Endothelial cell of umbilical vein (primary cell): ENCODE measurements around the gene FBXO9. TPM values are rescaled to one million over a fixed set of nuclear protein-coding genes. Genes with fewer than 3 reads are reported as not detected.

Experiments used
- BruUV-seq: library from RNA; stranded (reverse); fragments of 400-500 nt; replicated peaks from 2 replicates; lab custom pipeline; 2021; lab: Mats Ljungman, UMichigan
- CTCF ChIA-PET: fragments of 300-600, 350-600 bp; sonication (Branson Sonifier 250); formaldehyde crosslinking; loops from one replicate; lab custom pipeline; 2021; ENCODE audit warnings: antibody characterized with exemption, inconsistent platforms; lab: Charles Lee
- POLR2A ChIA-PET: fragments of 300-600, 350-600 bp; sonication (Branson Sonifier 250); formaldehyde crosslinking; loops from one replicate; lab custom pipeline; 2021; ENCODE audit warnings: antibody characterized with exemption, inconsistent platforms; lab: Charles Lee
- DNase-seq: peaks from one replicate; pipeline ENCODE4 v3.0.0-alpha.2; 2011; ENCODE audit warnings: low read depth, low spot score
- FAIRE-seq: peaks from 2 replicates; lab custom pipeline; 2011; peaks lifted over from hg19 to GRCh38; lab: Jason Lieb, UNC
- H2AFZ ChIP-seq: 2 replicates; pipeline ENCODE4 v1.6.0; 2012; ENCODE audit warnings: low read depth, low read length, control low read depth, inconsistent platforms
- H3K27ac ChIP-seq: 2 replicates; pipeline ENCODE4 v1.5.1; 2011; ENCODE audit warnings: low read depth, mild to moderate bottlenecking, control low read depth, low read length, moderate library complexity; ENCODE audit not compliant: insufficient read depth
- H3K27me3 ChIP-seq, 2 experiments: 2 replicates each; pipeline versions ENCODE4 v1.6.0 to v1.6.1; 2011; ENCODE audit warnings: low read length in 2 of 2, mixed read lengths in 1 of 2; ENCODE audit not compliant: control insufficient read depth in 2 of 2, insufficient read depth in 2 of 2
- H3K36me3 ChIP-seq, 2 experiments: 2 replicates in 1 of 2; 3 replicates in 1 of 2; pipeline ENCODE4 v1.5.1; 2011; ENCODE audit warnings: low read length in 2 of 2, mild to moderate bottlenecking in 1 of 2, moderate library complexity in 1 of 2; ENCODE audit not compliant: control insufficient read depth in 2 of 2, insufficient read depth in 2 of 2; ENCODE audit errors: extremely low read depth in 1 of 2
- H3K4me1 ChIP-seq: 3 replicates; pipeline ENCODE4 v1.5.1; 2011; ENCODE audit warnings: mild to moderate bottlenecking, low read length; ENCODE audit not compliant: control insufficient read depth, insufficient read depth; ENCODE audit errors: extremely low read depth
- H3K4me2 ChIP-seq: 2 replicates; pipeline ENCODE4 v1.6.1; 2011; ENCODE audit warnings: low read length, control low read depth, mixed read lengths; ENCODE audit not compliant: insufficient read depth
- H3K4me3 ChIP-seq, 3 experiments: fragments of 200-600 bp in 1 of 3; sonication (generic), shearing (Covaris generic) in 1 of 3; replicated peaks in 1 of 3; 2 replicates each; pipeline ENCODE4 v1.5.1; 2011 to 2016; ENCODE audit warnings: control low read depth in 3 of 3, low read length in 3 of 3, mild to moderate bottlenecking in 2 of 3, inconsistent platforms in 1 of 3, low read depth in 1 of 3, moderate library complexity in 1 of 3; ENCODE audit not compliant: insufficient read depth in 1 of 3
- H3K79me2 ChIP-seq: 2 replicates; pipeline ENCODE4 v1.6.0; 2012; ENCODE audit warnings: low read length, inconsistent platforms; ENCODE audit not compliant: control insufficient read depth, insufficient read depth
- H3K9ac ChIP-seq: replicated peaks from 2 replicates; pipeline ENCODE3; 2011; ENCODE audit warnings: low read length, control low read depth; ENCODE audit not compliant: insufficient read depth; ENCODE audit errors: extremely low read depth
- H3K9me1 ChIP-seq: replicated peaks from 3 replicates; pipeline ENCODE4 v1.6.0; 2011; ENCODE audit warnings: mild to moderate bottlenecking, low read length; ENCODE audit not compliant: control insufficient read depth, insufficient read depth; ENCODE audit errors: extremely low read depth
- H3K9me3 ChIP-seq: replicated peaks from 2 replicates; pipeline ENCODE4 v1.5.1; 2012; ENCODE audit warnings: low read length, inconsistent platforms; ENCODE audit not compliant: control insufficient read depth, insufficient read depth
- H4K20me1 ChIP-seq: replicated peaks from 2 replicates; pipeline ENCODE3; 2011; ENCODE audit warnings: mild to moderate bottlenecking, low read length; ENCODE audit not compliant: control insufficient read depth, insufficient read depth; ENCODE audit errors: extremely low read depth
- CTCF ChIP-seq, 2 donors: IDR thresholded peaks; 1 replicate in 1 of 2; 2 replicates in 1 of 2; pipeline ENCODE4 v1.5.1; 2011; ENCODE audit warnings: low read length in 2 of 2, mild to moderate bottlenecking in 2 of 2, moderate library complexity in 2 of 2, control low read depth in 1 of 2, inconsistent platforms in 1 of 2, low read depth in 1 of 2; ENCODE audit not compliant: insufficient read depth in 1 of 2; ENCODE audit errors: extremely low read depth in 1 of 2
- EZH2 ChIP-seq: IDR thresholded peaks from 2 replicates; pipeline ENCODE4 v1.6.1; 2012; ENCODE audit warnings: borderline replicate concordance, low read depth, mild to moderate bottlenecking, moderate library complexity, low read length, inconsistent platforms; ENCODE audit not compliant: severe bottlenecking
- FOS ChIP-seq: IDR thresholded peaks from 2 replicates; pipeline ENCODE4 v1.6.1; 2011; ENCODE audit warnings: mild to moderate bottlenecking, low read length, moderate library complexity, borderline replicate concordance; ENCODE audit not compliant: insufficient read depth
- GATA2 ChIP-seq: IDR thresholded peaks from 2 replicates; pipeline ENCODE4 v1.7.0; 2011; ENCODE audit warnings: low read depth, mild to moderate bottlenecking, moderate library complexity, mixed read lengths, low read length; ENCODE audit not compliant: insufficient read length, insufficient read depth
- JUN ChIP-seq: IDR thresholded peaks from 2 replicates; pipeline ENCODE4 v1.6.1; 2011; ENCODE audit warnings: borderline replicate concordance, low read depth; ENCODE audit not compliant: insufficient read length, insufficient read depth
- MYC ChIP-seq: IDR thresholded peaks from one replicate; pipeline ENCODE4 v1.6.1; 2011; ENCODE audit warnings: mild to moderate bottlenecking, low read depth, low read length
- POLR2A ChIP-seq: IDR thresholded peaks from 2 replicates; pipeline ENCODE4 v1.6.1; 2012; ENCODE audit warnings: low read depth, mild to moderate bottlenecking, control low read depth, low read length
- POLR2AphosphoS5 ChIP-seq: IDR thresholded peaks from 2 replicates; pipeline ENCODE4 v1.6.1; 2012; ENCODE audit warnings: low read depth, mild to moderate bottlenecking, control low read depth, low read length, moderate library complexity; ENCODE audit not compliant: insufficient read depth
- dilution Hi-C: fragments of 300-500 bp; cut with MboI; formaldehyde crosslinking; loops from one replicate; pipeline ENCODE4 v1.15.0; 2019; ENCODE audit warnings: low sequenced_read_pairs; ENCODE audit not compliant: extremely low pct_ligation_motif_present
- intact Hi-C: fragments of 100-400 bp; cut with micrococcal nuclease; formaldehyde crosslinking; loops from one replicate; pipeline ENCODE4 v1.10.0; 2022
- polyA plus RNA-seq, 4 experiments: library from polyadenylated mRNA; depleted of rRNA in 3 of 4; stranded (reverse) in 3 of 4; unstranded in 1 of 4; fragments of >200 nt; gene quantifications; 2 replicates each; pipeline versions ENCODE4 v1.2.1 to v1.2.3, GENCODE V29; 2011 to 2012; ENCODE audit warnings: missing spikeins in 1 of 4
- total RNA-seq: library from RNA; stranded (reverse); gene quantifications from 2 replicates; pipeline ENCODE4 v1.2.3, GENCODE V29; 2021
- TF ChIP-seq, protein P1 (sequence below): IDR thresholded peaks from 2 replicates; pipeline ENCODE4 v1.6.1; 2011; ENCODE audit not compliant: insufficient read depth, insufficient read length

The FBXO9 gene
- total and polyA plus RNA-seq, 2 donors (not counting 3 experiments of a cell fraction or from before 2014, with no cell fraction given) = 48.1 to 58.9 TPM

DNA sequence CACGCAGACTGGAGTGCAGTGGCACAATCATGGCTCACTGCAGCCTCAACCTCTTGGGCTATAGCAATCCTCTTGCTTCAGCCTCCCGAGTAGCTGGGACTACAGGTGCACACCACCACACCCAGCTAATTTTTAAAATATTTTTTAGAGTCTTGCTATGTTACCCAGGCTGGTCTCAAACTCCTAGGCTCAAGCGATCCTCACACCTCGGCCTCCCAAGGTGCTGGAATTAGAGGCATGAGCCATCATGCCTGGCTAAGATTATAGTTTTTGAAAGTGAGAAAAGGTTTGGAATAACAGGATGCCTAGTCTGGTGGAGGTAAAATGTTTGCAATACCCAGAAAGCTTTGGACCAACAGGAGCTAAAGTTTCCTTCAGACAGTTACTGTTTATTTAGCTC, 60.1 kb downstream of the FBXO9 start:
- no peak overlapping the region for H3K27ac ChIP-seq
- ChIA-PET POLR2A (no interaction called here), CTCF (interaction anchor here (1.2 kb wide), 1 partner anchor 38 kb away, joined by 3 read pairs; no protein-coding TSS in a partner anchor)
- no peak overlapping the region for H3K4me2 ChIP-seq
- FAIRE-seq (no peak), DNase-seq (no peak)
- peaks cover 0 to 2% of the 10 kb centered on the region in 2 experiments for H3K27me3 ChIP-seq
- H3K9me1 ChIP-seq = no peaks in the 10 kb centered on the region
- H3K79me2 ChIP-seq = no peaks in the 10 kb centered on the region
- H3K9ac ChIP-seq = no peak overlapping the region
- no peaks in the 10 kb centered on the region for H3K36me3 ChIP-seq
- TF ChIP-seq FOS = no peak
- TF ChIP-seq POLR2AphosphoS5 = no peak
- TF ChIP-seq EZH2 = no peak
- TF ChIP-seq, protein P1, sequence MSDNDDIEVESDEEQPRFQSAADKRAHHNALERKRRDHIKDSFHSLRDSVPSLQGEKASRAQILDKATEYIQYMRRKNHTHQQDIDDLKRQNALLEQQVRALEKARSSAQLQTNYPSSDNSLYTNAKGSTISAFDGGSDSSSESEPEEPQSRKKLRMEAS = no peak
- TF ChIP-seq MYC = no peak
- no peak for TF ChIP-seq POLR2A
- TF ChIP-seq CTCF (IDR thresholded peaks at IDR 0.05; ENCODE audit: extremely low read depth in 1 of 2, insufficient read depth in 1 of 2, low read depth in 1 of 2, low read length in 2 of 2) = no peak
- TF ChIP-seq JUN = no peak
- TF ChIP-seq GATA2 = no peak
- H3K9me3 ChIP-seq = no peaks in the 10 kb centered on the region
- H3K4me3 ChIP-seq = no peak overlapping the region
- no peaks in the 10 kb centered on the region for H4K20me1 ChIP-seq
- BruUV-seq = no TSS peak
- intact Hi-C loops = no loop called here
- no peaks in the 10 kb centered on the region for H3K4me1 ChIP-seq
- dilution Hi-C loops = no loop called here
- H2AFZ ChIP-seq = no peak overlapping the region
